Muscle of leg (tissue), 16 donors: ENCODE results near the gene MCL1. TPM values are rescaled to one million over a fixed set of nuclear protein-coding genes. Genes with fewer than 3 reads are reported as not detected.
"Not testable (repeated sequence)": the region's sequence is repeated elsewhere in the genome, so short reads cannot be mapped to it uniquely, and the experiment has no call there.

Source experiments
- DNase-seq: peaks from one replicate; pipeline ENCODE4 v3.0.0; 2013
- H3K27ac ChIP-seq: one replicate; pipeline ENCODE4 v1.5.1; 2013; ENCODE audit warnings: mild to moderate bottlenecking, low read length, control low read depth
- H3K27me3 ChIP-seq: one replicate; pipeline ENCODE4 v1.6.1; 2013; ENCODE audit warnings: low read length; ENCODE audit not compliant: control insufficient read depth, insufficient read depth
- H3K36me3 ChIP-seq: one replicate; pipeline ENCODE4 v1.6.1; 2013; ENCODE audit warnings: low read length; ENCODE audit not compliant: control insufficient read depth, insufficient read depth
- H3K4me1 ChIP-seq: one replicate; pipeline ENCODE4 v1.6.1; 2013; ENCODE audit warnings: low read length; ENCODE audit not compliant: control insufficient read depth, insufficient read depth
- H3K4me3 ChIP-seq: one replicate; pipeline ENCODE4 v1.5.1; 2013; ENCODE audit warnings: low read length, control low read depth
- H3K9me3 ChIP-seq: replicated peaks from 2 replicates; pipeline ENCODE4 v1.6.1; 2013; ENCODE audit warnings: low read depth, low read length; ENCODE audit not compliant: control insufficient read depth
- WGBS: methylation state at CpG from one replicate; pipeline ENCODE4 v1.1.5; 2013; ENCODE audit warnings: missing lambda C conversion rate; ENCODE audit not compliant: insufficient coverage; 5-methylcytosine and 5-hydroxymethylcytosine counted together
- long read RNA-seq, 11 donors: transcript quantifications; one replicate each; lab custom pipeline, GENCODE V29; 2026
- polyA plus RNA-seq, 8 donors: library from polyadenylated mRNA; unstranded; fragments of 120-200 nt; gene quantifications; one replicate each; pipeline versions ENCODE4 v1.2.1 to v1.2.3, GENCODE V29; 2013; ENCODE audit warnings: inconsistent platforms in 1 of 8, low replicate concordance in 1 of 8; ENCODE audit not compliant: insufficient read length in 8 of 8, insufficient read depth in 1 of 8
- total RNA-seq: library from RNA; stranded (reverse); fragments of 120-200 nt; gene quantifications from one replicate; pipeline ENCODE4 v1.2.4, GENCODE V29; 2013

MCL1 gene
- total RNA-seq (113 TPM), polyA plus RNA-seq (100 to 1,000 TPM; 121 to 182 (median 136) TPM)
- long read RNA-seq, donor 1, transcript MCL1-202 (3 exons, 3,932 nt), result major isoform, 10 of 10 reads
- long read RNA-seq, donor 1, partial matches to known transcripts, result 0 of 10 reads
- long read RNA-seq, donor 1, other reads (novel, unspliced or antisense), result 0 of 10 reads
- long read RNA-seq, donor 2, partial matches to known transcripts, result 0 of 3 reads
- long read RNA-seq, donor 2, other reads (novel, unspliced or antisense), result 0 of 3 reads
- long read RNA-seq, donor 3, transcript MCL1-202 (3 exons, 3,932 nt), result major isoform, 20 of 24 reads
- long read RNA-seq, donor 3, partial matches to known transcripts, result 0 of 24 reads
- long read RNA-seq, donor 3, other reads (novel, unspliced or antisense), result 0 of 24 reads
- long read RNA-seq, donor 4, transcript MCL1-202 (3 exons, 3,932 nt), result major isoform, 21 of 24 reads
- long read RNA-seq, donor 4, partial matches to known transcripts, result 0 of 24 reads
- long read RNA-seq, donor 4, other reads (novel, unspliced or antisense), result 0 of 24 reads
- long read RNA-seq, donor 5, transcript MCL1-202 (3 exons, 3,932 nt), result major isoform, 61 of 78 reads
- long read RNA-seq, donor 5, transcript MCL1-203 (2 exons, 1,099 nt), result minor isoform, 9 of 78 reads
- long read RNA-seq, donor 5, partial matches to known transcripts, result 7 of 78 reads
- long read RNA-seq, donor 5, other reads (novel, unspliced or antisense), result 0 of 78 reads
- long read RNA-seq, donor 6, transcript MCL1-202 (3 exons, 3,932 nt), result major isoform, 41 of 48 reads
- long read RNA-seq, donor 6, partial matches to known transcripts, result 0 of 48 reads
- long read RNA-seq, donor 6, other reads (novel, unspliced or antisense), result 0 of 48 reads
- long read RNA-seq, donor 7, transcript MCL1-202 (3 exons, 3,932 nt), result major isoform, 23 of 27 reads
- long read RNA-seq, donor 7, partial matches to known transcripts, result 0 of 27 reads
- long read RNA-seq, donor 7, other reads (novel, unspliced or antisense), result 0 of 27 reads
- long read RNA-seq, donor 8, transcript MCL1-202 (3 exons, 3,932 nt), result major isoform, 14 of 16 reads
- long read RNA-seq, donor 8, partial matches to known transcripts, result 0 of 16 reads
- long read RNA-seq, donor 8, other reads (novel, unspliced or antisense), result 0 of 16 reads
- long read RNA-seq, donor 9, transcript MCL1-202 (3 exons, 3,932 nt), result major isoform, 31 of 35 reads
- long read RNA-seq, donor 9, partial matches to known transcripts, result 0 of 35 reads
- long read RNA-seq, donor 9, other reads (novel, unspliced or antisense), result 0 of 35 reads
- long read RNA-seq, donor 10, transcript MCL1-202 (3 exons, 3,932 nt), result major isoform, 32 of 43 reads
- long read RNA-seq, donor 10, transcript MCL1-203 (2 exons, 1,099 nt), result minor isoform, 6 of 43 reads
- long read RNA-seq, donor 10, transcript MCL1-201 (2 exons, 1,110 nt), result minor isoform, 5 of 43 reads
- long read RNA-seq, donor 10, partial matches to known transcripts, result 0 of 43 reads
- long read RNA-seq, donor 10, other reads (novel, unspliced or antisense), result 0 of 43 reads
- long read RNA-seq, donor 11, transcript MCL1-202 (3 exons, 3,932 nt), result major isoform, 17 of 22 reads
- long read RNA-seq, donor 11, partial matches to known transcripts, result 0 of 22 reads
- long read RNA-seq, donor 11, other reads (novel, unspliced or antisense), result 0 of 22 reads

DNA sequence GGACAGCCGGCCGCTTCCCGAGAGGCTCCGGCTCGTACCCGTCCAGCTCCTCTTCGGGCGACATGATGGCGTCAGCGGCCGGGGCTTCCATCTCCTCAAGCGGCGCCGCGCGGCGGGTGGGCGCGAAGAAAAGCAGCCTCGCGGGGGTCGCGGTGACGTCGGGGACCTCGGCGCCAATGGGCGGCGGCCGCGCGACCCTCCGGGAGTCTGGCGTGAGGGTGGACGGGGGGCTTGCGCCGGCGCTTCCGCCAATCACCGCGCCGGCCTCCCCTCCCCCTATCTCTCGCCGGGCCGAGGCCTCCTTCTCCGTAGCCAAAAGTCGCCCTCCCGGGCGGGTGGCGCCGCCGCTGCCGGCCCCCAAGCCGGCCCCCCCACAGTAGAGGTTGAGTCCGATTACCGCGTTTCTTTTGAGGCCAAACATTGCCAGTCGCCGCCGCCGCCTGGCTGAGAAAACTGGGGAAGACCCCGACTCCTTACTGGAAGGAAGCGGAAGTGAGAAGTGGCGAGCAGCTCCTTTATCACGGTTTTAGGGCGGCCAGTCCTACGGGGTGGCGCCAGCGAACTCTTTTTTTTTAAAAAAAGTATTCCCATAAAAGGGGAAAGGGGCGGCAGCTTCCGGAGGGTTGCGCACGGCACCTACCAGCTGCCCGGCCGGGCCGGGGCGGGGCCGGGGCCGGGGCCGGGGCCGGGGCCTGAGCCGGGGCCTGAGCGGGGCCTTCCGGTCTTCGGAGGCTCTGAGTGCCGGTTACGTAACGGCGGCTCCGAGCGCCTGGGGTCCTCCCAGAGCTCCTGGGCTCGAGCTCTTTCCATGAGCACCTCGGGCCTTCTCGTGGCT is at the start of gene MCL1:
MCL1 (minus strand) TSS at position 501 of the 835 bp plus-strand sequence; CDS start at position 421, 80 bp downstream.
- no peaks in the 10 kb centered on the region for H3K9me3 ChIP-seq
- DNase-seq, result peak; percentile 99
- H3K36me3 ChIP-seq, result peaks cover 32% of the 10 kb centered on the region
- WGBS, result under 1% methylated on average over 87 of the region's 94 CpGs
- H3K27me3 ChIP-seq, result no peaks in the 10 kb centered on the region
- H3K4me3 ChIP-seq, result peak within 1 kb of the TSS; percentile 98
- peaks cover 19% of the 10 kb centered on the region for H3K4me1 ChIP-seq
- H3K27ac ChIP-seq, result peak within 1 kb of the TSS; percentile 100

GRCh38 chr1:150628766-150629114 is 49.3 kb upstream of the MCL1 start:
- 0% methylated on average over 6 of the region's 9 CpGs for WGBS
- no peaks in the 10 kb centered on the region for H3K9me3 ChIP-seq
- H3K27ac ChIP-seq, result peak overlapping the region; percentile 99
- H3K4me3 ChIP-seq, result peak overlapping the region; percentile 87
- no peak for DNase-seq
- peaks cover 14% of the 10 kb centered on the region for H3K4me1 ChIP-seq
- H3K27me3 ChIP-seq, result no peaks in the 10 kb centered on the region
- H3K36me3 ChIP-seq, result peaks cover 36% of the 10 kb centered on the region

DNA sequence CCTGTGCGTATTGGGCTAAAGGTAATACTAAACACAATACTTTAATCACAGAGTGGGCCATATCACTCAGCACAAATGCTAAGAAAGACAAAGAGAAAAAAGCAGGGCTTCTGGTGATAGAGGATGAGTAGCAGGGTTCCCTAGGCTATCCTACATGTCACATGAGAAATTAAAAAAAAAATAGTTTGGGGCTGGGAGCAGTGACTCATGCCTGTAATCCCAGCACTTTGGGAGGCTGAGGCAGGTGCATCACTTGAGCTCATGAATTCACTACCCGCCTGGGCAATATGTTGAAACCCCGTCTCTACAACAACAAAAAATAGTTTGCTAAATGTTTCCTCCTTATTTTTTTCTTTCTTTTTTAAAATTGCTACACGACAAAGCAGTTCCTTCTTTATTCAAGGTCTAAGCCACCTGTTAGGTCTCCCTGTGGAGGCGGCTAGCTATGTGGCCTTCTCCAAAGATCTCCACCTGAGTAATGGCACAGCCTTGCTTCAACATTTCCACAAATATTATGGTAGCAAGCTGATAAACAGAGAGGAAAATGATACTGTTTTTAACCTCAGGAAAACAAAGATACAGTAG is 48.5 kb upstream of the MCL1 start:
- Histone ChIP-seq H3K27ac (no peak overlapping the region), H3K4me3 (peak overlapping the region; percentile 87), H3K9me3 (no peaks in the 10 kb centered on the region), H3K27me3 (no peaks in the 10 kb centered on the region), H3K36me3 (peaks cover 43% of the 10 kb centered on the region), H3K4me1 (peaks cover 14% of the 10 kb centered on the region)
- WGBS, result 83% methylated on average over 3 of the region's 5 CpGs
- DNase-seq, result no peak

DNA sequence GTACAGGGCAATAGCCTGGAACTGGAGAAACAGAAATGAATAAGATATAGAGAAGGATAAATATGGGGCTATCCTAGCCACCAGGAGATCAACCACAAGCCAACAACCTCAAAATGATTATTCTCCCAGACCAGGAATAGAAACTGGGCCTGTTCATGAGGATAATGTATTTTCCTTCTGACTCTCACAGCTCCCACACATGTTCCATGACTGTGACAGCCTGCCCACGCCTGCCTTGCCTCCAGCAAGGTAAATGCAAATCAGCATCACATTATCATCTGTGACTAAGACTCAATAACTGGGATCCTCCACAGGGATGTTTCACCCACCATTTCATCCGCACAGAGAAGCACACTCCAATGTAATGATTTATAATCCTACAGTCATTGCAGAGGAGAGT is 46.7 kb upstream of the MCL1 start:
- H3K27me3 ChIP-seq, result no peaks in the 10 kb centered on the region
- no peak overlapping the region for H3K4me3 ChIP-seq
- H3K27ac ChIP-seq, result no peak overlapping the region
- 83% methylated on average over 1 of the region's 2 CpGs for WGBS
- DNase-seq, result peak; percentile 65
- peaks cover 14% of the 10 kb centered on the region for H3K4me1 ChIP-seq
- peaks cover 56% of the 10 kb centered on the region for H3K36me3 ChIP-seq
- no peaks in the 10 kb centered on the region for H3K9me3 ChIP-seq

- H3K36me3 ChIP-seq, result peaks cover 70% of the 10 kb centered on the region
- peaks cover 17% of the 10 kb centered on the region for H3K4me1 ChIP-seq
- H3K27me3 ChIP-seq, DNase-seq, H3K27ac ChIP-seq, H3K4me3 ChIP-seq, H3K9me3 ChIP-seq: not testable (repeated sequence)
- no CpG with 5 or more reads among the region's 1 CpG for WGBS
These were observed 45.1 kb upstream of the MCL1 start for GRCh38 chr1:150624546-150624945.

DNA sequence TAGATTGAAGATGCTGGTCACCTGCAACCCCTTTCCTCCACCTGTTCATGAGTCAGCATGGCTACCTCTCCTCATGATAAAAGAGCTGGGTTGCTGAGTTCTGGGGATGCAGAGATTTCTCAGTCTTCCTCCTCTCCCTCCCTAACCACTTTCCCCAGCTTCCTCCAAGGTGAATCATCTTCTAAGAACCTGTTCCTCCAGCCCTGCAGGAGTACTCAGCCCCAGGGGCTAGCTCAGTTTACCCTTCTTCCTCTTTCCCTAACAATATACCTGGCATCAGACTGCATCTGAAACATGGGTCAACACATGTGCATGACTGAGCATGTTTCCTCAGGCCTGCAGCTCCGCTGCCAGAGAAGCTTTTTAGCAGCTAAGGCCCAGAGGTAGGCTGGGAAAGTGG is 44.7 kb upstream of the MCL1 start:
- peaks cover 17% of the 10 kb centered on the region for H3K4me1 ChIP-seq
- WGBS, result no CpG with 5 or more reads among the region's 1 CpG
- H3K9me3 ChIP-seq, DNase-seq, H3K27me3 ChIP-seq, H3K27ac ChIP-seq, H3K4me3 ChIP-seq: not testable (repeated sequence)
- H3K36me3 ChIP-seq, result peaks cover 73% of the 10 kb centered on the region

GRCh38 chr1:150622303-150622975 is 43.0 kb upstream of the MCL1 start:
- Histone ChIP-seq H3K4me3 (no peak overlapping the region), H3K4me1 (peaks cover 9% of the 10 kb centered on the region), H3K27me3 (no peaks in the 10 kb centered on the region), H3K36me3 (peaks cover 78% of the 10 kb centered on the region), H3K9me3 (no peaks in the 10 kb centered on the region), H3K27ac (no peak overlapping the region)
- no peak for DNase-seq
- no CpG with 5 or more reads among the region's 8 CpGs for WGBS

DNA sequence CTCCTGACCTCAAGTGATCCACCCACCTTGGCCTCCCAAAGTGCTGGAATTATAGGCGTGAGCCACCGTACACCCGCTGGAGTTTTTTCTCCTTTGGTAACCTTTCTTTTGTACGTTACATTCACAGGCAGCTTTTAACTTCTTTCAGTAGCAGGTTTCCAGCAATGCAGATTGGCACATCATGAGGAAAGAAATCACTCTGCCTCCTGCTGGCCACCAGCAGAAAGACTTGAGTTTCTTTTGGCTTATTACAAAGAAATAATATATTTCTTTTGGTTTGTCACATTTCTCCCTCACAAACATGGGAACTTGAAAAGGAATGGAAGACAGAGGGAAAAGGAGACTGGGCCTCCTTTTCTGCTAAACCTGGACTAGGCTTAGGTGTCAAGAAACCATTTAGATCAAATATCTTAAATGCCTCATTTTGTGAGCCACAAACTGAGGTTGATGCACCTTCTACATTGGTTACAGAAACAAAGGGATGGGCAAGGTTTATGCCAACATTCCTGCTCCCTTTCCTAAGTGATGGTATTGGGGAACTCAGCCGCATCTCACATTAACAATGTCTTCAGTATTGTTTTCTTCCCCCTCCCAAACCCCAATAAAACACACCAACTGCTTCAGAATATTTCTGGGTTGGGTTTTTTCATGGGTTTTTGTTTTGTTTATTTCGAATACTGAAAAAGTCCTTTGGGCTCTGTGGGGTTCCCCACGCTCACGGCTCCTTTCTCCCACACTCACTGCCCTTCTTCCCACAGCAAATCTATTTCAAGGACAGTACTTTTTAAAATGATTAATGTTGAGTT is 42.3 kb upstream of the MCL1 start:
- peaks cover 77% of the 10 kb centered on the region for H3K36me3 ChIP-seq
- H3K4me1 ChIP-seq, result peaks cover 9% of the 10 kb centered on the region
- H3K27ac ChIP-seq, result peak overlapping the region; percentile 26
- H3K4me3 ChIP-seq, result no peak overlapping the region
- peak; percentile 73 for DNase-seq
- no CpG with 5 or more reads among the region's 8 CpGs for WGBS
- no peaks in the 10 kb centered on the region for H3K27me3 ChIP-seq
- H3K9me3 ChIP-seq, result no peaks in the 10 kb centered on the region
